ENCODE measurements around the gene TWIST2. TPM values are rescaled to one million over a fixed set of nuclear protein-coding genes. Genes with fewer than 3 reads are reported as not detected.

The TWIST2 gene
- total and polyA plus RNA-seq, 2 donors = 1.2 to 1.9 TPM

DNA sequence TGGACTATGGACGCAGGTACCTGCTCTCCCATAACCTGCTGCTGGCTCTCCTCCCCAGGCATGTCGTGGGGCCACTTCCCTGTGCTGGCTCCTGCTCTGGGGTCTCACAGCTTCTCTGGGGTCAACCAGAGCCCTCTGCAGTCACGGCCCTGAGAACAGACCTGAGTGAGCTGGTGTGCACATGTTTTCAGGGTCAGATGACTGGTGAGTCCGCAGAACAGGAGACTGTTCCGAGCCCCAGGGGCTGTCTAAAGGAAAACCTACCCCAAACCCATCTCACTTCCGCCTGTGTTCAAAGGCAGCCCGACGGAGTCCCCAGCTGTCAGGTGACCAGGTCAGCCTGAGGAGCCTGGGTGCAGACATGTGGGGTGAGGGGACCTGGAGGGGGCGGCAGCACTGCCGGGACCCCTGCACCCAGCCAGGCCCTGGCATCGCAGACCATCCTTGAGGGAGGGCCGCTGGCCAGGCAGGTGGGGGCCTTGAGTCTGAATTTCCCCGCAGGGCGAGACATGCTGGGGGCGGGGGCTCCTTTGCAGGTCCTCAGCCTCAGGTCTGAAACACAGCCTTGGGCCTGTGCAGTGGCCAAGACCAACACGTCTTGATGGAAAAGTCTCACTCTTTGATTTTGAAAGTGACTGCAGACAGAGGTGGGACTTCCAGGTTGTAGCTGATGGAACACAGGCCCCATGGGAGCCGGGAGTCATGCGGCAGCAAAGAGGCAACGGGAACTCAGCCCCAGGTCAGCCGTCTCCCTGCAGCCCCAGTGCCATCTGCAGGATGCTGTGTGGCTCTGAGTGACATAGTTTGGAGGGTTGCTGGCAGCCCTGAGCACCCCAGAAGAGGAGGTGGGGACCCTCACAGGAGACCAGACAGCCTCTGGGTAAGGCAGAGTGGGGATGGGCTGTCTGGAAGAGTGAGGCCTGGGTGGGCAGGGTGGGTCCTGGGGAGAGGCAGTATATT is 65.3 kb downstream of the TWIST2 start:
- peaks cover 0 to 9% of the 10 kb centered on the region in 2 donors for H3K27me3 ChIP-seq (ENCODE audit: control insufficient read depth in 2 of 2, insufficient read depth in 1 of 2, low read length in 1 of 2)
- H3K4me3 ChIP-seq (ENCODE audit: low read length in 2 of 2) = no peak overlapping the region
- no peak for DNase-seq (ENCODE audit: low read depth in 6 of 9, low spot score in 9 of 9)
- H3K36me3 ChIP-seq (ENCODE audit: control insufficient read depth in 2 of 2, insufficient read depth in 2 of 2, low read length in 1 of 2) = no peaks in the 10 kb centered on the region
- 84% methylated on average over 20 of the region's 20 CpGs for WGBS
- peaks cover 2 to 3% of the 10 kb centered on the region in 2 donors for H3K9me3 ChIP-seq (ENCODE audit: control insufficient read depth in 2 of 2, insufficient read depth in 1 of 2, low read length in 1 of 2)
- no peaks in the 10 kb centered on the region for H3K4me1 ChIP-seq (ENCODE audit: control insufficient read depth in 2 of 2, insufficient read depth in 2 of 2, low read length in 2 of 2)
- no peak overlapping the region for H3K27ac ChIP-seq (ENCODE audit: low read depth in 1 of 2, low read length in 1 of 2)

DNA sequence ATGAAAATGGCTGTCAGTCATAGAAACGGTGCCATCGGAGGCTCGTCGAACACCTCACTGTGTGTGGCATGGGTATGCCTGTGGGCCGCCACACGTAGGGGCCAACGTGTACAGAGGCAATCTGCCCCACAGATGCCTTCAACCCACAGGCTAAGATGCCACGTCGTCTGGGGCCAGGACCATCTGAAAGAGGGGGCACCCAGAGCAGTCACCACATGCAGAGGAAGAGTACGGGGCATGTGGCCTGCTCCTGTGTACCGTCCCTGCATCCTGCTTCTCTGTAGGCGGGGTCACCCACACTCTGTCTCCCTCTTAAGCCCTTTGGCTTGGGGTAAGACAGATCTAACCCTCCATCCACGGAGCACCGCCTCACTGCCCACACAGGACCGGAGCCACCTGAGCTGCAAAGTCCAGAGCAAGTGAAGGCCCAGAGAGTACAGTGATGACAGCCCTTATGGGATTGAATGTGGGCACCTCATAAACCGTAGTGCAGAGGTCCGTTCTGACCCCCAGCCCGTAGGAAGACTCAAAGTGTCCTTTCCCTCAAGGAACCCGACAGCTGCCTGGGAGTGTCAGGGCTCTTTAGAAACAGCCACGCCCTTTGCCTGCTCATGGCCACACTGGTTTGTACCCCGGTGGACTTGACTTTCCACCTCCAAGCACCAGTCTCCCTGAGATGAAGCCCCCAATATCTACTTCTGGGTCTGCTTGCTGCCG is 66.2 kb downstream of the TWIST2 start:
- H3K27me3 ChIP-seq (ENCODE audit: control insufficient read depth in 2 of 2, insufficient read depth in 1 of 2, low read length in 1 of 2) = peaks cover 0 to 9% of the 10 kb centered on the region in 2 donors
- no peaks in the 10 kb centered on the region for H3K4me1 ChIP-seq (ENCODE audit: control insufficient read depth in 2 of 2, insufficient read depth in 2 of 2, low read length in 2 of 2)
- no peak for DNase-seq (ENCODE audit: low read depth in 6 of 9, low spot score in 9 of 9)
- H3K9me3 ChIP-seq (ENCODE audit: control insufficient read depth in 2 of 2, insufficient read depth in 1 of 2, low read length in 1 of 2) = peaks cover 0 to 2% of the 10 kb centered on the region in 2 donors
- no peak overlapping the region for H3K27ac ChIP-seq (ENCODE audit: low read depth in 1 of 2, low read length in 1 of 2)
- H3K36me3 ChIP-seq (ENCODE audit: control insufficient read depth in 2 of 2, insufficient read depth in 2 of 2, low read length in 1 of 2) = no peaks in the 10 kb centered on the region
- 91% methylated on average over 22 of the region's 22 CpGs for WGBS
- H3K4me3 ChIP-seq (ENCODE audit: low read length in 2 of 2) = no peak overlapping the region

DNA sequence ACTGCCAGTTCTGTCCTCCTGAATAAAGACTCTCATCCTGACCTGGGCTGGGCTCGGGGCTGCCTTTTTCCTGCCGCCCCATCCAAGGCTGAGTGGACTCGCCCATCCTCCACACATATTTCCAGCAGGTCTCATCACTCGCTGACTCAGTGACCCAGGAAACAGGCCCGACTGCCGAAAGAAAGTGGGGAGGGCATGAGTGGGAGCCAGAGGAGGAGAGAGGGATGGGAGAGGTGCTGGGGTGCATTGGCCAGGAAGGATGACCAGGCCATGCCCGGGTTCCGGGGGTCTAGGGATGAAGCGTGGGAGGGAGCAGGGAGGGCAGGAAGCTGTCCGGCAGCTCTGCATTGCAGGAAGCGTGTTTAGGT is 66.7 kb downstream of the TWIST2 start:
- DNase-seq (ENCODE audit: low read depth in 6 of 9, low spot score in 9 of 9) = no peak
- Histone ChIP-seq H3K4me3 (ENCODE audit: low read length in 2 of 2) (no peak overlapping the region), H3K4me1 (ENCODE audit: control insufficient read depth in 2 of 2, insufficient read depth in 2 of 2, low read length in 2 of 2) (no peaks in the 10 kb centered on the region), H3K27me3 (ENCODE audit: control insufficient read depth in 2 of 2, insufficient read depth in 1 of 2, low read length in 1 of 2) (peaks cover 0 to 7% of the 10 kb centered on the region in 2 donors), H3K9me3 (ENCODE audit: control insufficient read depth in 2 of 2, insufficient read depth in 1 of 2, low read length in 1 of 2) (peaks cover 0 to 2% of the 10 kb centered on the region in 2 donors), H3K36me3 (ENCODE audit: control insufficient read depth in 2 of 2, insufficient read depth in 2 of 2, low read length in 1 of 2) (no peaks in the 10 kb centered on the region), H3K27ac (ENCODE audit: low read depth in 1 of 2, low read length in 1 of 2) (no peak overlapping the region)
- WGBS = 94% methylated on average over 11 of the region's 11 CpGs

GRCh38 chr2:238915196-238915595 is 67.3 kb downstream of the TWIST2 start:
- Histone ChIP-seq H3K4me3 (ENCODE audit: low read length in 2 of 2) (no peak overlapping the region), H3K27me3 (ENCODE audit: control insufficient read depth in 2 of 2, insufficient read depth in 1 of 2, low read length in 1 of 2) (peaks cover 0 to 6% of the 10 kb centered on the region in 2 donors), H3K27ac (ENCODE audit: low read depth in 1 of 2, low read length in 1 of 2) (no peak overlapping the region), H3K36me3 (ENCODE audit: control insufficient read depth in 2 of 2, insufficient read depth in 2 of 2, low read length in 1 of 2) (no peaks in the 10 kb centered on the region), H3K4me1 (ENCODE audit: control insufficient read depth in 2 of 2, insufficient read depth in 2 of 2, low read length in 2 of 2) (no peaks in the 10 kb centered on the region), H3K9me3 (ENCODE audit: control insufficient read depth in 2 of 2, insufficient read depth in 1 of 2, low read length in 1 of 2) (peaks cover 0 to 2% of the 10 kb centered on the region in 2 donors)
- no peak for DNase-seq (ENCODE audit: low read depth in 6 of 9, low spot score in 9 of 9)
- 73% methylated on average over 9 of the region's 9 CpGs for WGBS

DNA sequence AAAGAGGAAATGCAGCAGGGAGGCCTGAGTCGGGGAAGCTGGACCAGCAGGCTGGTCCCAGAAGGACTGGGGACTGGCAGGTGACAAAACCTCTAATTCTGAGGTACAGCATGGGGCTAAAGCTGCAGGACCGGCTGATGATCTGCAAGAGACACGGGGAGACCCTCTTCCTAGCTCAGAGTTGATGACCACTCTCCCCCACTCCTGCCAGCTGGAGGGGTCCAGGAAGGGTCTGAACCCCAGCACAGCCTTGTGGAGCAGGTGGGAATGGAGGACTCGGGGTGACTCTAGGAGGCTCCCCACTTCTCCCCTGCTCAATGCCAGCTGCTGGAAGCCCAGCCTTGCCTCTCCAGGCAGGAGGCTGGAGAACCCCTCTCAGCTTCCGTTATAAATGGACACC is 67.7 kb downstream of the TWIST2 start:
- no peaks in the 10 kb centered on the region for H3K4me1 ChIP-seq (ENCODE audit: control insufficient read depth in 2 of 2, insufficient read depth in 2 of 2, low read length in 2 of 2)
- H3K27me3 ChIP-seq (ENCODE audit: control insufficient read depth in 2 of 2, insufficient read depth in 1 of 2, low read length in 1 of 2) = peaks cover 0 to 6% of the 10 kb centered on the region in 2 donors
- H3K4me3 ChIP-seq (ENCODE audit: low read length in 2 of 2) = no peak overlapping the region
- H3K36me3 ChIP-seq (ENCODE audit: control insufficient read depth in 2 of 2, insufficient read depth in 2 of 2, low read length in 1 of 2) = no peaks in the 10 kb centered on the region
- no peak overlapping the region for H3K27ac ChIP-seq (ENCODE audit: low read depth in 1 of 2, low read length in 1 of 2)
- 74% methylated on average over 5 of the region's 5 CpGs for WGBS
- H3K9me3 ChIP-seq (ENCODE audit: control insufficient read depth in 2 of 2, insufficient read depth in 1 of 2, low read length in 1 of 2) = peaks cover 0 to 2% of the 10 kb centered on the region in 2 donors
- DNase-seq (ENCODE audit: low read depth in 6 of 9, low spot score in 9 of 9) = no peak

DNA sequence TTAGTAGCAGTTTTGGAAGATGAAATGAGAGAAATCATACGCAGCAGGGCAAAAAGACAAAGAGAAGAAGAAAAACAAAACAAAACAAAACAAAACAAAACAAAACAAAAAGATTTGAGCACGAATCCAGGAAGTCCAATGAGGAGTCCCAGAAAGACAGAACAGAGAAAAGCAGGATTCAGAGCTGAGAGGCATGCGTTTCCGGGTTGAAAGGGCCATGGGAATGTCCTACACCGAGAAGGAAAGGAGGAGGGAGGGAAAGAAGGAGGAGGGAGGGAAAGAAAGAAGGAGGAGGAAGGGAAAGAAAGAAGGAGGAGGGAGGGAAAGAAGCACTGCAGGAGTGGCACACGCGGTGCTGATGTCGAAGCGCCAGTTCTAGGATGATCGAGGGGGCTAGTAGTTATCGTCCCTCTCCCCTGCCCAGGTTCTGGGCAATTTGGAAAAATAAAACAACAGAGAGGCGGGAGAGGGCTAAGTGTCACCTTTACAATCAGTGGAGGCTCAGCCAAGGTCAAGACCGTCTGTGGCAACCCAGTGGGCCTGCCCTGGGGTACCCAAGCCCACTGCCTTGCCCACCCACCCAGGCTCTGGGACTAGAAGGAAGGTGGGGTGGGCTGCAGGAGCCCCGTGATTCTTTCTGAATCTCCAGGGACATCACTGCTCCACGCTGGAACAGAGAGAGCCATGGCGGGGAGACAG is 68.4 kb downstream of the TWIST2 start:
- Histone ChIP-seq H3K36me3 (ENCODE audit: control insufficient read depth in 2 of 2, insufficient read depth in 2 of 2, low read length in 1 of 2) (no peaks in the 10 kb centered on the region), H3K4me1 (ENCODE audit: control insufficient read depth in 2 of 2, insufficient read depth in 2 of 2, low read length in 2 of 2) (no peaks in the 10 kb centered on the region), H3K4me3 (ENCODE audit: low read length in 2 of 2) (no peak overlapping the region), H3K9me3 (ENCODE audit: control insufficient read depth in 2 of 2, insufficient read depth in 1 of 2, low read length in 1 of 2) (no peaks in the 10 kb centered on the region), H3K27me3 (ENCODE audit: control insufficient read depth in 2 of 2, insufficient read depth in 1 of 2, low read length in 1 of 2) (peaks cover 0 to 6% of the 10 kb centered on the region in 2 donors), H3K27ac (ENCODE audit: low read depth in 1 of 2, low read length in 1 of 2) (no peak overlapping the region)
- DNase-seq (ENCODE audit: low read depth in 6 of 9, low spot score in 9 of 9) = no peak
- WGBS = 89% methylated on average over 16 of the region's 16 CpGs

DNA sequence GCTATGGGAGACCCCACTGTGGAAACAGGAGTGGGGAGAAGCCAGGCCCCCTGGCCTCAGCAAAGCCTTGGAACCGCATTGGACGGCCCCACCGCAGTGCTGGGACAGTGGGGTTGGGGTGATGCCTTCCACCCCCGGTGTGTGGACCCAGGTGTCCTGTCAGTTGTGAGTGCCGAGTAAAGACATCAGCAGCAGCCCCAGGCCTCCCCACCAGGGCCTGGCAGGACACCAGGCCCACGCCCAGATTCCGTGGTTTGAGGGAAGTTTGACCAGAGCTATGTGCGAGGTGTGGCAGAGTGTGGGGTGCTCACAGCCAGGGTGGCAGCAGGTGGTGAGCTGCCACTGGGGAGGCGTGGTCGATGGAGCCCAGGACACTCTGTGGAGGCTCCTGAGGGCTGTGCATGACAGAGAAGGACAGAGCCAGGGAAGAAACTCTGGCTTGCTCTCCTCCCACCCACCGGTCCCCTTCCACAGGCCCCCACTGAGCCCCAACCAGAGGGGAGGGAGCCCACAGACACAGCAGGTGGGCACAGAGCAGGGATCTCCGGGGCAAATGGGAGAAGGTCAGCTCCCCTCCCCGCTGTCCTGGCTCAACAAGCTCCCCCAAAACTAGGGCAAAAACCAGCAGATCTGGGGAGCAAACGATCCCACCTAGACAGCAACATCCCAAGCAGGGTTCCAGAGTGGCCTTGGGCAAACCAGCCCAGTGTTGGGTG is 69.1 kb downstream of the TWIST2 start:
- no peaks in the 10 kb centered on the region for H3K36me3 ChIP-seq (ENCODE audit: control insufficient read depth in 2 of 2, insufficient read depth in 2 of 2, low read length in 1 of 2)
- no peaks in the 10 kb centered on the region for H3K4me1 ChIP-seq (ENCODE audit: control insufficient read depth in 2 of 2, insufficient read depth in 2 of 2, low read length in 2 of 2)
- DNase-seq (ENCODE audit: low read depth in 6 of 9, low spot score in 9 of 9) = no peak
- WGBS = 81% methylated on average over 14 of the region's 14 CpGs
- H3K27ac ChIP-seq (ENCODE audit: low read depth in 1 of 2, low read length in 1 of 2) = no peak overlapping the region
- no peaks in the 10 kb centered on the region for H3K9me3 ChIP-seq (ENCODE audit: control insufficient read depth in 2 of 2, insufficient read depth in 1 of 2, low read length in 1 of 2)
- H3K27me3 ChIP-seq (ENCODE audit: control insufficient read depth in 2 of 2, insufficient read depth in 1 of 2, low read length in 1 of 2) = peaks cover 0 to 6% of the 10 kb centered on the region in 2 donors
- H3K4me3 ChIP-seq (ENCODE audit: low read length in 2 of 2) = no peak overlapping the region

GRCh38 chr2:238919307-238919706 is 71.4 kb downstream of the TWIST2 start:
- Histone ChIP-seq H3K27ac (ENCODE audit: low read depth in 1 of 2, low read length in 1 of 2) (no peak overlapping the region), H3K4me3 (ENCODE audit: low read length in 2 of 2) (no peak overlapping the region), H3K4me1 (ENCODE audit: control insufficient read depth in 2 of 2, insufficient read depth in 2 of 2, low read length in 2 of 2) (no peaks in the 10 kb centered on the region), H3K36me3 (ENCODE audit: control insufficient read depth in 2 of 2, insufficient read depth in 2 of 2, low read length in 1 of 2) (no peaks in the 10 kb centered on the region), H3K9me3 (ENCODE audit: control insufficient read depth in 2 of 2, insufficient read depth in 1 of 2, low read length in 1 of 2) (no peaks in the 10 kb centered on the region), H3K27me3 (ENCODE audit: control insufficient read depth in 2 of 2, insufficient read depth in 1 of 2, low read length in 1 of 2) (peaks cover 0 to 6% of the 10 kb centered on the region in 2 donors)
- WGBS = 83% methylated on average over 11 of the region's 11 CpGs
- DNase-seq (ENCODE audit: low read depth in 6 of 9, low spot score in 9 of 9) = no peak
